ENCODE measurements around the gene CCAR1.
"Not testable (repeated sequence)": the region's sequence is repeated elsewhere in the genome, so short reads cannot be mapped to it uniquely, and the experiment has no call there.

CCAR1 gene

DNA sequence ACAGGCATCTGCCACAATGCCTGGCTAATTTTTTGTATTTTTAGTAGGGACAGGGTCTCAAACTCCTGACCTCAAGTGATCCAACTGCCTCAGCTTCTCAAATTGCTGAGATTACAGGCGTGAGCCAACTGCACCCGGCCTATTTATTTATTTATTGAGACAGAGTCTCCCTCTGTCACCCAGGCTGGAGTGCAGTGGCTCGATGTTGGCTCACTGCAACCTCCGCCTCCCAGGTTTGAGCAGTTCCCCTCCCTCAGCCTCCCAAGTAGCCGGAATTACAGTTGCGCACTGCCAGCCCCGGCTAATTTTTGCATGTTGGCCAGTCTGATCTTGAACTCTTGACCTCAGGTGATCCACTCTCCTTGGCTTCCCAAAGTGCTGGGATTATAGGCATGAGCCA lies 46.4 kb downstream of the CCAR1 start:
- DNase-seq, result not testable (repeated sequence)

- DNase-seq, result no peak
Measured at GRCh38 chr10:68781613-68782574, 60.9 kb downstream of the CCAR1 start.

DNA sequence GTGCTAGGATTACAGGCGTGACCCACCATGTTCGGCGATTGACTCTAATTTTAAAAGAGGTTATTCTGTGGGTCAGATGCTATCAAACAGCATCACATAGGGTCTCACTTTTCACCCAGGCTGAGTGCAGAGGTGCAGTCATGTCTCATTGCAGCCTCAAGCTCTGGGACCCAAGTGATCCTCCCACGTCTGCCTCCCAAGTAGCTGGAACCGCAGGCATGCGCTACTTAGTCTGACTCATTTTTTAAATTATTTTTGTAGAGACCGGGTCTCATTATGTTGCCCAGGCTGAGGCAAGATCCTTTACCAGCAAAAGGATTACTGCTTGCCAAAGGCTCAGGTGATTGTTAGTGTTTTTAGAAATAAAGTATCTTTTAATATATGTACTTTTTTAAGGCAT lies 63.4 kb downstream of the CCAR1 start:
- no peak for DNase-seq

DNA sequence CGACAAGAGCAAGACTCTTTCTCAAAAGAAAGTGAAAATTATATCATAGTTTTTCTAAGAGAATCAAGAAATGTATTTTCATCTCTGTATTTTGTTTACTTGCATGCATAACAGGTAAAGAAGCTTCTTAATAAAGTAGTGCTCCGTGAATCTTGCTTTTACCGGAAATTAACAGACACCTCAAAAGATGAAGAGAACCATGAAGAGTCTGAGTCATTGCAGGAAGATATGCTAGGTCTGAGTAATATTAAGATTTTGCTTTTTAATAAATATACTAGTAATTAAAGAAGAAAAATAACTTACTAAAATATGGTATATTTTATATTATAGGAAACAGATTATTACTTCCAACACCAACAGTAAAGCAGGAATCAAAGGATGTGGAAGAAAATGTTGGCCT lies 66.8 kb downstream of the CCAR1 start:
- no peak for DNase-seq

- no peak for DNase-seq
Measured at GRCh38 chr10:68790476-68790875, 69.4 kb downstream of the CCAR1 start.

GRCh38 chr10:68792115-68792514 lies 71.1 kb downstream of the CCAR1 start:
- DNase-seq, result peak in 1 of 3 donors; percentile 8

DNA sequence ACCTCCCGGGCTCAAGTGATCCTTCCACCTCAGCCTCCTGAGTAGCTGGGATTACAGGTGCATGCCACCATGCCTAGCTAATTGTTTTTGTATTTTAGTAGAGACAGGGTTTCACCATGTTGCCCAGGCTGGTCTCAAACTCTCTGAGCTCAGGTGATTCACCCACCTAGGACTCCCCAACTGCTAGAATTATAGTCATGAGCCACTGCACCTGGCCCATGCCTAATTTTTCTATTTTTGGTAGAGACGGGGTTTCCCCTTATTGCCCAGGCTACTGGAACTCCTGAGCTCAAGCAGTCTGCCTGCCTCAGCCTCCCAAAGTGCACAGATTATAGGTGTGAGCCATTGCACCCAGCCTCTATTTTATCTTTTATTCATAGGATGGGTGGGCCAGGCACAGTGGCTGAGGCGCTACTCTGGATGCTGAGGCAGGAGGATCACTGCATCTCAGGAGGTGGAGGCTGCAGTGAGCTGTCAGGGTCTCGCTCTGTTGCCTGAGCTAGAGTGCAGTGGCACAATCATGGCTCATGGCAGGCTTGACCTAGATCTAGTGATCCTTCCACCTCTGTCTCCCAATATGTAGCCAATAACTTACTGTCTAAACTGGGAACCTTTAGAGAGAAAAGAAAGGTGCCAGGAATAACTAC lies 75.0 kb downstream of the CCAR1 start:
- DNase-seq, result no peak

DNA sequence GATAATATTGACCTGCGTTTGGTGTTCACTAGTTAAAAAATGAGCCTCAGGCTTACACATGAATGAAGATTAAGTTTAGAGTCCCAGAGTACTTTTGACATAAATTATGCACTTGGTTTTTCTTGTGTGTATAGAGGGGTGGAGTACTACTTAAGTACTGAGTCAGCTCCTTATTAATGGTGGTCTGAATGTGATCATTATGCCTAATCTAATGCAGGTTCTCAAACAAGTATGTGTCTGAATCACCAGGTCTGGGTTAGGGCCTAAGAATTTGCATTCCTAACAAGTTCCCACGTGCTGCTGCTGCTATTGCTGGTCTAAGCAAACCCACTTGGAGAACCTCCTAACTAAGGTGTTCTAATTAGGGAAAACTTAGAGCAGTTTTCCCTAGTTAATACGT lies 75.6 kb downstream of the CCAR1 start:
- no peak for DNase-seq

GRCh38 chr10:68800211-68800610 lies 79.2 kb downstream of the CCAR1 start:
- no peak for DNase-seq

- DNase-seq, result no peak
Measured at GRCh38 chr10:68804692-68805091, 83.7 kb downstream of the CCAR1 start.

GRCh38 chr10:68810830-68811229 lies 89.8 kb downstream of the CCAR1 start:
- DNase-seq, result not testable (repeated sequence)

GRCh38 chr10:68811314-68812009 lies 90.4 kb downstream of the CCAR1 start:
- DNase-seq, result no peak

DNA sequence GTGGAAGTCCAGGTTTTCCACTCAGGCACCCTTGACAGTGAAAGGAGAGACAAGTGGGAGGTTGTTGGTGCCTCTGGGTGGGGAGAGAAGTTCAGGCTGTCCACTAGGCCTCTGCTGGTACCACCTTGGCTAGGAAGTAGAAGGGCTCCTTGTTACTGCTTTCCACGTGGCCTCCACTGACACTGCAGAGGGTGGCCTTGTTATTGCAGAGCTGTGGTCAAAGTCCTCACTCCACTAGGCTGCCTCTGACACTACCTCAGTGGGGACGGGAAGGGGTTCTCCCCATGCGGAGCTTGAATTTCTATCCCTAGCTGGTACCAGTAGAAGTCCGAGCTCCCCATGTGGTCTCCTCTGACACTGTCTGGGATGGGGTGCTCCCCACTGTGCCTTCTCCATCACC lies 91.4 kb downstream of the CCAR1 start:
- DNase-seq, result no peak

GRCh38 chr10:68813559-68813958 lies 92.5 kb downstream of the CCAR1 start:
- no peak for DNase-seq

- DNase-seq, result no peak
Measured at GRCh38 chr10:68816796-68817412, 95.9 kb downstream of the CCAR1 start.

- not testable (repeated sequence) for DNase-seq
Measured at GRCh38 chr10:68820359-68820758, 99.3 kb downstream of the CCAR1 start.

DNA sequence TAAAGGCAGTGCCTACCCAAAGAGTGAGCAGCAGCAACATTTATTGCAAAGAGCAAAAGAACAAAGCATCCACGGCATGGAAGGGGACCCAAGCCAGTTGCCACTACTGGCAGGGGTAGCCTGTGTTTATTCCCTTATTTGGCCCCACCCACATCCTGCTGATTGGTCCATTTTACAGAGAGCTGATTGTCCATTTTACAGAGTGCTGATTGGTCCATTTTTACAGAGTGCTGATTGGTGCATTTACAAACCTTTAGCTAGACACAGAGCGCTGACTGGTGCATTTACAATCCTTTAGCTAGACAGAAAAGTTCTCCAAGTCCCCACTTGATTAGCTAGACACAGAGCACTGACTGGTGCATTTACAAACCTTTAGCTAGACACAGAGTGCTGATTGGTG lies 101.6 kb downstream of the CCAR1 start:
- DNase-seq, result not testable (repeated sequence)

GRCh38 chr10:68826764-68827591 lies 105.9 kb downstream of the CCAR1 start, which contains the start of gene STOX1:
STOX1 (plus strand) TSS chr10:68827531; CDS start chr10:68827624, 93 bp downstream.
- DNase-seq, result peak; percentile 52 to 85 (median 67)

DNA sequence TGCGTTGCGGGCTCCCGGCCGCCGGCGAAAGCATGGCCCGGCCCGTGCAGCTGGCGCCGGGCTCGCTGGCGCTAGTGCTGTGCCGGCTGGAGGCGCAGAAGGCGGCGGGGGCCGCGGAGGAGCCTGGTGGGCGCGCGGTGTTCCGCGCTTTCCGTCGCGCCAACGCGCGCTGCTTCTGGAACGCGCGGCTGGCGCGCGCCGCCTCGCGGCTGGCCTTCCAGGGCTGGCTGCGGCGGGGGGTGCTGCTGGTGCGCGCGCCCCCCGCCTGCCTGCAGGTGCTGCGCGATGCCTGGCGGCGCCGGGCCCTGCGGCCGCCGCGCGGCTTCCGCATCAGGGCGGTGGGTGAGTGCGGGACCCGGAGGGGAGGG lies 106.5 kb downstream of the CCAR1 start:
- DNase-seq, result not testable (repeated sequence)

- peak in 2 of 3 donors; percentile 1 to 10 for DNase-seq
Measured at GRCh38 chr10:68828083-68828601, 107.1 kb downstream of the CCAR1 start.

DNA sequence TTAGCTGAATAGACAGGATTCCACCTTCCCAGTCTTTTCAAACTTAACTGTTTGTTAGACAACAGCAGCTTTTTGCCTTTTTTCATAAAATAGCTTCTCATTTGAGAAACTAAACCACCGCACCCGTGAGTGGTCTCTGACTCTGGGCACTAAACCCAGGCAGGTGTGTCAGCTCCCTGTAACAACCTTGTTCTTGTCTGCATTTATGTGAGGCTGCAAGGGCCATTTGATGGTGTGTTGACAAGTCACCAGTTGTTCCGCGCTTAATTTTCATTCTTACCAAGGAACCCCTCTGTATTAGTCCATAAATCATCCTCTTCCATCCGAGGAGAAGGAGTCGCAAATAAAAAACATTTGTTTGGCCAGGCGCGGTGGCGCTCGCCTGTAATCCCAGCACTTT lies 107.8 kb downstream of the CCAR1 start:
- no peak for DNase-seq

- no peak for DNase-seq
Measured at GRCh38 chr10:68829521-68829920, 108.5 kb downstream of the CCAR1 start.

All from suppressor macrophage treated with lipopolysaccharide for 1 hour (primary cell).